HG03135 (cell line): ENCODE measurements around the gene TENM3.
"Not testable (repeated sequence)": the region's sequence is repeated elsewhere in the genome, so short reads cannot be mapped to it uniquely, and the experiment has no call there.

Source experiments
- ATAC-seq: cut with Tn5 transposase; IDR thresholded peaks from one replicate; pipeline ENCODE4 v1.9.1; 2021; ENCODE audit warnings: mild to moderate bottlenecking, moderate library complexity; ENCODE audit not compliant: unreplicated experiment

TENM3 gene

DNA sequence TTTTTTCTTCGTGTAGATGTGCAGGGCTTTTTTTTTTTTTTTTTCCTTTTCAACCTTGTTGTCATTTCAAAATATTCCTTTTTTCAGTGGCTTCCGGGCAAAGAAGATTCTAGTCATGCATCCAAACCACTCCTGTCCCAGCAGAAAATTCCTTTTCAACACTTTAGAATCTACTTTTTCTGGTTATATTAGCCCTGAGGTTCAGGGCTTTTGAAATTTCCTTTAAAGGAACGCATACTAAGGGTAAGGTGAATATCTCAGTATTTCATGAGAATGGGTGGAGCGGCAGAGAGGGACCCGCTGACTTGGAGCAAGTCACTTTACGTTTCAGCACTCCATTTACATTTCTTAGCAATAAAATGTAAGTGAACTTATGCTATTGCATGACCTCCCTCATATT, 15.6 kb upstream of the TENM3 start:
- ATAC-seq: no peak

DNA sequence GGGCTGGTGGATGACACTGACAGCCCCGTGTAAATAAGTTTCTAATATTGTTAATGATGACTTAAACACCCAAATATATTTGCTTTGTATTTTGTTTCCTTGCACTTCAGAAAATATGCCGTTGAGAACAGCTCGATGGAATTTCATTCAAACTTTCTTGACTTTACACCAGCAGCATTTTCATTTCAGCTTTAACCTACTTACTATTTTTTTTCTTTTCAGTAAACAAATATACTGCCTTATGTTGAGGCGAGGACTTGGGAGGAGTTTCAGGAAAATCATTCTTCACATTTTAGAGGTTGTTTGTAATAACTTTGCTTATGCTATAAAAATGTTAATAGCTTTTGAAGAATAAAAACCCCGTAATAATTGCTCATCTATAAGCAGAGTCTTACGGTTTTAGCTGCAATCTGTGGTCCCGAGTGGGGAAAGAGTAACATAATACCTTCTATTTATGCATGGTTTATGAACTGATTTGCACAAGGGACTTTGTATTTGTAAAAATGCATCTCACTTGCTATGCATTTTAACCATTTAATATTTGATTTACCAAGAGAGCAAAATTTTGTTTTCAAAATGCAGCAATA, 14.1 kb upstream of the TENM3 start:
- ATAC-seq: no peak

DNA sequence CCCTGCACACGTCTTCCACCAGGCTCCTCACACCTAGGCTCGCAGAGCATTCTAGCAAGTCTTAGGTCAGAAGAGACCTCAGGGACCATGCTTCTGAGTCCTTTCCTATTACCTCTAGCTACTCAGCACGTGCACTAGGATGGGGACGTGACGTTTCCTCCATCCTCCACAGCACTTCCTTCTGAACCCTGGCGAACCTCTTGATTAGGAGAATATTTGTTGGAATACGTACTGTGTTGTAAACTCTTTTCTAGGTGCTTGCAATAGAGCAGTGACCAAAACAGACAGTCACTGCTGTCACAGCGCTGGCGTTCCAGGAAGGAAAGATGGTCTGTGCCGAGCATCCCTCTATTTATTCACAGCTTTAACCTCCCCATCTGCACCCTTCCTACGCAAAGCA, 12.9 kb upstream of the TENM3 start:
- no peak for ATAC-seq

DNA sequence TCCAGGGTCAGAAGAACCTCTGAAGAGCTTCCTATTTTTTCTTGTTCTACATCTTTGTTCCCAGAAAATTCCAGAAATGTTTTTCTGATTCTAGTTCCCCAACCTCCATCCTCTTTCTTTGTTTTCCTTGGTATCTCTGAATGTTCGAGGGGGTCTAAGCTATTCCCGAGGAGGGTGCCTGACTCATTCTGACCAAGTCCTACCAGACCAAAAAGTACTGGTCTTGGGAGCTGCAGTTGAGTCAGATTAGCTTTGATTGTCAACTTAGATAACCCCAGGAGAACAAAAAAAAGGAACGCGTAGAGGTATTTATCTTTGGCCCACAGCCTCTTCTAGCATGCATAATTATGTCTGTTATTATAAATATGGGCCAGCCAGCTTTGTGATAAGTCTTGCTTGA, 12.1 kb upstream of the TENM3 start:
- no peak for ATAC-seq

DNA sequence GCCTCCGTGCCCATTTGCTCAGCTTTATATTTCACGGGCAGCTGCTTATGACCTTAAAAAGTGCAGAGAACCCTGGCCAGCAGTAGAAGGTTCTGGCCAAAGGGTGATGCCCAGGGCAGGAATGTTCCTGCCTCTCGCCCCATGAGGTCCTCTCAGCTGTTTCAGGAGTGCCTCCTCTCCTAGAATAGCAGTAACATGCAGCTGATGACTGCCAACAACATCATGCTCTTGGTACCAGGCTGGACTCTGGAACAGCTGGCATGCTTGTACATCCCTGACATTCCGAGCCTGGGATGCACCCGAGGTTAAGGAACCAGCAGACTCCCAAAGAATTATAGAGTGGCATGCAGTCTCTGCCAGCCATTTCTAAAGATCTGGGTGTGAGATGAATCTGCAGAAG, 11.7 kb upstream of the TENM3 start:
- ATAC-seq: no peak

DNA sequence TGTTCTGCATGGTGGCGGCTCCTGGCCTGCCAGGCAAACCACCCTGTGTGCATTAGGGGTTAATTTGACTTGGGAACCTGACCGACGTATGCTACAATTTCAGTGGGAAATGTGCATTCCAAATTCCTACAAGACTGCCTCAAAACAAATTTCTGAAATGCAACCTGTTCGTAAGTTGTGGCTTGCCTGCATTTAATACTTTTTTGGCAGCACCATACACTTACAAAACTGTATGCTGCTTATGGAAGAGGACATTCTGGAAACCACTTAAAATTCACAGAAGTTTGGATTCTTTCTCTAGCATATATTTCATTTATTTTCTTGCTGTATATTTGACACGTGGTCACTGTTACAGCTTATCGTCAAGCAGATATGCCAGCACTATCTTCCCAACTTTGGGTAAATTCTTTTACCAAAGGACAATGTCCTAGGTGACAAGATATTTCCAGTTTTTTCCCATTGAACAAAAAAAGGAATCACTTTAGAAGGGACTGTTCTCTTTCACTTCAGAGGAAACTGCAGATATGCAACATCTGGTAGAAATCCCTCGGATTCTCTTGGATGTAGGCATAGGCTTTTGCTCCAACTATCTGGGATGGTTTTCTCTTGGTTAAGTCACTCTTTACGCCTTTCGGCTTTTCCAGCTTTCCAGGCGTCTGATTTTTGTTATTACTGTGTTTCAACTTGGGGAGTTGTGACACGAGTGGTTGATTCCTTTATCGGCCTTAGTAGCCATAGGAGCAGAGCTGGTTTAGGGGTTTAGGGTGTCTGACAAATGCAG, 9.7 kb upstream of the TENM3 start:
- no peak for ATAC-seq

DNA sequence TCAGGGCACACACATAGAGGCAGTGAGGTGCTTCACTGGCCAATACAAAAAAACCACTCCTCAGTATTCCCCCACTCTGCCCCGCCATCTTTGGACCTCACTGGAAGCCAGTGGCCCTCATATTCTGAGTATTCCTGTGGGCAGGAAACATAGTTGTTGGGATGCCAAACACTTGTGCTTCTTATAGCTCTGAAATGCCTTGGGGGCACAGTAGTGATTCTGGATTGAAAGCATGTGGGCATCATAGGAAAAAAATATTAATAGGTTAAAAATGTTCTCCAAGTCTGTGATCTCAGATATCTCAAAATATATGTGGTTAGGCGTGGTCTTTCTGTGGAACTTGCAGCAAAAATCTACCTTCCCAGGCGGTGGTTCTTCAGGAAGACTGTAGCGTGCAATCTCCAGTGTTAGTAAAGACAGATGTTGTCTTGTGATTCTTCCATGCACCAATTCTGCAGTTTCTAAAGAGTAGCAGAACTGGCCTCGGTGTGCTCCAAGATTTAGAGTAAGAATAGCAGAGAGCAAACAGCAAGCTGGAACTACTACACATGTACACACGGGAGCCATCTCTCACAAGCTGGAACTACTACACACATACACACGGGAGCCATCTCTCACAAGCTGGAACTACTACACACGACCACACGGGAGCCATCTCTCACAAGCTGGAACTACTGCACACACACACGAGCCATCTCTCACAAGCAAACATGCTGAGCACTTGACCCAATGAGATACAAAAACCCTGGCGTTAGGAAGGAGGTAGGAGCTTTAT, 8.0 kb upstream of the TENM3 start:
- no peak for ATAC-seq

DNA sequence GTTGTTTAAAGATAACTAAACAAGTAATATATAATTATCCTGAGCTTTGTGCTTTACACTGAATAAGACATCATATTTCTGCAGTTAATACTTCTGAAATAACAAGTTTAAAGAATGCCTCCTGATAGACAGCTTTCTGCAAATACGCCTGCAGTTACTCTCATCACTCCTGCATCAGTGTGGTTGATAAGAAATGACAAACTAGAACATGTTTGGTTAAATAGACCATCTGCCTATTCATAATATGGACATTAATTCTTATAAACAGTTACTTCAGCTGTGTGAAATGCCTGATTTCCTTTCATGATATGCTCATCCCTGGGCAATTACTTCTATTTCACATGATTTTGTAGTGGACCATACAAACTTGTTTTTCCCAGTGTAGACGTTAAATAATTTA, 7.0 kb upstream of the TENM3 start:
- ATAC-seq: no peak

DNA sequence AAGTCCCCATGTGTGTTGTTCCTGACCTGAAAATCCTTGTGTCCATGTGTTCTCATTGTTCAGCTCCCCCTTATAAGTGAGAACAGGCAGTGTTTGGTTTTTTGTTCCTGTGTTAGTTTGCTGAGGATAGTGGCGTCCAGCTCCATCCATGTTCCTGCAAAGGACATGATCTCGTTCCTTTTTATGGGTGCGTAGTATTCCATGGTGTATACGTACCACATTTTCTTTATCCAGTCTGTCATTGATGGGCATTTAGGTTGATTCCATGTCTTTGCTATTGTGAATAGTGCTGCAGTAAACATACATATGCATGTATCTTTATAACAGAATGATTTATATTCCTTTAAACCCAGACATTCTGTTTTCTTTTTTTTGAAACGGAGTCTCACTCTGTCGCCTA, 6.2 kb upstream of the TENM3 start:
- not testable (repeated sequence) for ATAC-seq

DNA sequence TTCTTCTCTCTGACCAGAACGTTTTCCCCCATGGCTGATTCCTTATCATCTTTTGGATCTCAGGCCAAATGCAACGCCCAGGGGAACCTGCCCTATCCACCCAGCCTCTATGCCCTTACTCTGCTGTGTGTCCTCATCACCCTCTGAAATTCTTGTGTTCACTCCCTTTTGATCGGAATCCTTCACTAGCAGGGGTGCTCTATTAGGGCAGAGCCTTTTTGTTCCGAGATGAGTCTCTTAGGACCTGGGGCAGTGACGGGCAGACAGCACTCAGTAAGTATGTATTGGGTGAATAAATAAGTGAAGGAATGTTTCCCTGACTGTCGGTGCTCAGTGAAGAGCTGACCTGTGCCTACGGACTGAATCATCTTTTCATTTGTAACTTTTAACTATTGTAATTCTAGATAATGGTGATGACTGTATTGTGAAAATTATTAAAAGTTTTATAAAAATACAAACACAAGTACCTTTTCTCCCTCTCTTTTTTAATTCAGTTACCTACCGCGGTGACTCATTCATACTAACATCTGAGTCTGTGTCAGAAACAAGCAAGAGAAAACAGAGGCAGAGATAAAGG, 4.8 kb upstream of the TENM3 start:
- ATAC-seq: no peak

DNA sequence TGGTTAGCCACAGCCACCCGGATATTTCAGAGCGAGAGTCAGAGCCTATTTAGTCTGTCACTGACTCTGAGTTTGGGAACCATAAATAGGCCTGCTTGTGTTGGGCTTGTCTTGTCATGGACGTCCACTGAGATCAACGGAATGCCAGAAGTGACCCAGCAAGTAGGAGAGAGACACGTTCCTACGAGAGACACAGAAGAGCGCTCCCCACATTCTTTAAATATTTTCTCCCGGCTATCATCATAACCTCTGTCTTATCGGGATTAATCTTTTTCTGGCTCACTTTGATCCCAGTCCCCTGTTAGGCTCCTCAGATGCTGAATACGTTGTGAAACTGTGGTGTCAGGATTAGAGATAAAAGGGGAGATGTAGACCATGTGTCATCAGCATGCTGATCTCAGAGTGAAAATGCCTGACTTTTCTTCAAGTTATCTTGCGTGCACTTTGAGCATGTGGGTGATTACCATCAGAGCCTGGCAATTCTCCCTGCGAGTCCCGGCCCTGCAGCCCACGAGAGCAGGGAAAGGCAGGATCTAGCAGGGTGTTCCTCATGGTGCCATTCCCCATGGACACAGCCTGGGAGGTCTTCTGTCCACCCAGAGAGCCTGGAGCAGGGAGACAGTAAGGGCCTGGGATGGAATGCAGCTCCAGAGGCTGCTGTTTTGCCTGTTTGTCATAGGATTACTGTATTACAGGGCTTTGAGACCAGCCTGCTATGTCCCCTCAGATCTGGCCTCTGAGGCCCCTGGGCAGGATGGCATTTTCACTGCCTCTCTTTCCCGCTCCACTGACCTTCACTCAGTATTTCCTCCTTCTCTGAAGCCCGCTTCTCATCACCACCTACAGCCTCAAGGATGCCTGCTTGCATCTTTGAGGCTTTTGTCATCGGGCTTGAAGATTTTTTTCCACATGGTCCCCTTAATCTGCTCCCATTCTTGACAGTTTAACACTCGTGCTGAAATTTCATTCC, 2.8 kb upstream of the TENM3 start:
- no peak for ATAC-seq

DNA sequence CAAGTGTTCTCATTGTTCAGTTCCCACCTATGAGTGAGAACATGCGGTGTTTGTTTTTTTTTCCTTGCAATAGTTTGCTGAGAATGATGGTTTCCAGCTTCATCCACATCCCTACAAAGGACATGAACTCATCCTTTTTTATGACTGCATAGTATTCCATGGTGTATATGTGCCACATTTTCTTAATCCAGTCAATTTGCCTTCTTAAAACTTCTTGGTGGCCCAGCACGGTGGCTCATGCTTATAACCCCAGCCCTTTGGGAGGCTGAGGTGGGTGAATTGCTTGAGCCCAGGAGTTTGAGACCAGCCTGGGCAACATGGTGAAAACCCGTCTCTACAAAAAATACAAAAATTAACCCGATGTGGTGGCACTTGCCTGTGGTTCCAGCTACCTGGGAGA, 942 bp upstream of the TENM3 start:
- ATAC-seq: not testable (repeated sequence)

DNA sequence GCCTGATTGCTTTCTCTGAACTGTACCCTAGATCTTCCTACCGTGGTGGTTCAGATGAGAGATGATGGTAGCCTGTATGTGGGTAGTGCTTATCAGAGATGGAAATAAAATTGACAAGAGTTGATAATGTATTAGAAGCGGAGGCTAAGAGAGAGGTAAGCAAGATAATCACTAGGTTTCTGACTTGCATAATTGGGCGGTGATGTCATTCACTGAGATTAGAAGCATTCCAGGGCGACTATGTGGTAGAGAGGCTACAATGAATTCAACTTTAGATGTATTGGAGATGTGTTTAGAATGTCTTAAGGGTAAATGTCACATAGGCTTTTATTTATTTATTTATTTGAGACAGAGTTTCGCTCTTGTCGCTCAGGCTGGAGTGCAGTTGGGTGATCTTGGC, 415 bp upstream of the TENM3 start:
- no peak for ATAC-seq

DNA sequence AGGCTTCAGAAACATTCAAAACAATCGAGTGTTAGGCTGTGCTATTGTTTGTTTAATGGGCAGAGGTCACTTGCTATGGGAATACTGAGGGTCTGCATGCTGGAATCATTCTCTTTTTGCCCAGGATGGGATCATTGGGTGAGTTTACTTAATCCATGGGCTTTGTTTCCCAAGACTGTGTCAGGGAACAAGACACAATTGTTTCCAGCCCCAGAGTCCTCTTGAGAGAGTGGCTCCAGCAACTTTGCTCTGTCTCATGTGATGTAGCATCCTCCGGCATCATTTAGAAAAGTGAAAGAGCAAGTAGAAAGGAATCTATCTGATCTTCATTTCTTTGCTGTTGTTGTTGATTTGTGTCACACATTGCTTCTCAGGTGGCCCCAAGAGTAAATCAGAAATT, 1.8 kb downstream of the TENM3 start:
- no peak for ATAC-seq

DNA sequence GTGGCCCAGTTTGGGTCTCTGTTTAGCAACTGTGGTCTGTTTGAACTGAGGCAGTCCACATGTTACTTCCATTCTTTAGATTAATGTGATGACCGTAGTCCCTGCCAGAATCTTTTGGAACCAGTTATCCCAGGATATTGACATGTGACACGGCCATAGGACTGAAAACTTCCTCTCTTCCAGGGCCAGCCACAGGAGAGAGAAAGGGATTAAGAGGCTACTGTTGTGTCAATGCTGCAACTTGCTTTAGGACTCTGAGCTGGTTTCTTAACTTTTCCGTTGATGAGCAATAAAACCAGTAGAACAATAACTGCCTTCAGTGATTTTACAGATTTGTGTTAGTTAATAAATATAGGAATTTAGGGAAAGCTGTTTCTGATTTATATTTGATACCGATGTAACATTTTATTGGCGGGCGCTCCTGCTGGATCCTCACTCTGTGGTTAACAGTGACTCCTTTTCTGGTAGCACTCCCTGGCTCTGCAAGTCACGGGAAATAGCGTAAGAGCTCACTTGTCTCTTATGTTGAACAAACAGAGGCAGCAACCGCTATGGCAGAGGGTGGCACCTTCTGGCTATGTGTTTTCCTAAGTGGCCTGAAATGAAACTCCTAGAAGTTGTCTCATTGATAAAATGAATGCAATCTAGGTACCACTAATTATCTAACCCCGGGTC, 2.5 kb downstream of the TENM3 start:
- no peak for ATAC-seq

DNA sequence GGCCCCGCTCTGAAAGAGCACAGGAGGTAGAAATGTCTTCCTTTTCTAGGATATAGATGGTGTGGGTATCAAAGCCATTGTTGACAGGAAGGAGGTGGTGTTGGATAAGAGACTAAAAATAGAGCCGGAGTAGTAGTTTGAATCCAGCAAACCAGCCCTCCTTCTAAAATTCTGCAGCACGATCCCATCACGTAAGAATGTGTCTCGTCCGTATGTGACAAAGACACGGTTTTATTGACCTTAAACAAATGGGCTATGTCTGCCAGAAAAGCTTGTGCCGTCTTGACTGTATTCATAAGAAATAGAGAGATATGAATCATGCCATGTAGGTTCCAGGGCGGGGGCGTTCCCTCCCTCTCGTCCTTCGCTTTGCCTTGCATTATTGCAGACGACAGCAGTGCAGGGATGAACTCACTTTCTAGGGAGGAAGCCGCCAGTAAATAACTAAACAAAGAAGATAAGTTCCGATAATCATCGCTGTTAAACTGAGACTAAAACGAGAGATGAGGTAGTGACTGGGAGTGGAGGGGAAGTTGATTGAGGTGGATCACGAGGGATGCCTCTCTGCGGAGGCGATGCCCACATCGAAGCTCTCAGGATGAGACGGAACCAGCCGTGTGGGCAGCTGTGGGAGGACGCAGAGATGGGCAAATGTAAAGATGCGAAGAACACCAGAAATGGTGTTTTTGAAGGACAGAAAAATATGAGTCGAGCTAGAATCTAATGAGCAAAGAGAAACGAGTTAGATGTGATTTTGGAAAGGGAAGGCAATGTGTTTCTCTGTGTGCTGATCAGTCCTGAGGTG, 3.4 kb downstream of the TENM3 start:
- no peak for ATAC-seq

DNA sequence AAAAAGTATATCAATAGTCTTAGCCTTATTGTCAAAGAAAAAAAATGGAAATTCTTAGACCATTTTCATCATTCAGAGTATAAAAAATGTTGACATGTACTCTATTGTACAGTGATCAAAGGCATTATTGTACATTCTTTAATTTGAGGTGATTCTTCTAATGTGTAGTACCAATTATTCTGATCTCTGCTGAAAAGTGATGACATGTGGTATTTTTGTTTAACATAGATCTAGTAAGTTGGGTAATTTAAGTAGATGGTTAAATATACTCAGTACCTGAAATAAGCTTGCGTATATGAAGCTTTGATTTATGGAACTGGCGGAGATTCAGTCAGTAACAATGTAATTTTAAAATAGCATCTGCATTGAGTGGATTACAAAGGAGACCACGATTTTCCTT, 5.1 kb downstream of the TENM3 start:
- no peak for ATAC-seq

DNA sequence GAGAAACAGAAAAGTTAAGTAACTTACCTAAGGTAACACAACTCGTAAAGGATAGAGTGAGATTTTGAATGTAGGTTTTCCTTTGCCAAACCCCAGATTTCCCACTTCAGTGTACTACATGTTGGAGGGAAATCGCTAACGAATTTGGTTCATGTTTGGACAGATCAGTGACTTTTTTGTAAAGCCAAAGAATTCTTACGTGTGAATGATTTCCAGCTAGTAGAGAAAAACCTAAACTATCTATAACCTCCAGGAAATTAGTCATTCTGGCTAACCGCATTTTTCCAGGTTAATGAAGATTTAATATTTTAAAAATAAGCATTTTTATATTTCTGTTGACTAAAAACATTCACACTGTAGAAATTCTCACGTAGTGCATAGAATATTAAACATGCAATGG, 7.2 kb downstream of the TENM3 start:
- ATAC-seq: no peak

DNA sequence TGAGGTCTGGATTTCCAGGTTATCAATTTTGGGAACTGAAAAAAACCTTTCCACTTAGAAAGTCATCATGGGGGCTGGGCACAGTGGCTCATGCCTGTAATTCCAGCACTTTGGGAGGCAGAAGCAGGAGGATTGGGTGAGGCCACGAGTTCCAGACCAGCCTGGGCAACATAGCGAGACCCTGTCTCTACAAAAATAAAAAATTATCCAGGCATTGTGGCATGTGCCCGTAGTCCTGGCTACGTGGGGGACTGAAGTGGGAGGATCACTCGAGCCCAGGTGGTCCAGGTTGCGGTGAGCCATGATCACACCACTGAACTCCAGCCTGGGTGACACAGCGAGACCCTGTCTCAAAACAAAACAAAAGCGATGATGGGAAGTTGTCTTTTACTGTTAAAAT, 7.9 kb downstream of the TENM3 start:
- no peak for ATAC-seq
